Measurements from ENCODE around the gene ZNF878. TPM values are rescaled to one million over a fixed set of nuclear protein-coding genes. Genes with fewer than 3 reads are reported as not detected.

ZNF878 gene
- total RNA-seq, 1 donor from 2014 or later: 0.54 TPM

- intact Hi-C loops (cut with micrococcal nuclease): no loop called here
These were observed 17.3 kb downstream of the ZNF878 start, which contains the start of gene ZNF433 for GRCh38 chr19:12035220-12036172. Gene ZNF433, minus strand, starts transcription at chr19:12035679. Its CDS starts 140 bp downstream, at chr19:12035539.

GRCh38 chr19:12034620-12035019 lies 18.1 kb downstream of the ZNF878 start:
- intact Hi-C loops (cut with micrococcal nuclease): no loop called here

- intact Hi-C loops (cut with micrococcal nuclease): no loop called here
These were observed 18.6 kb downstream of the ZNF878 start for GRCh38 chr19:12034198-12034597.

GRCh38 chr19:12015753-12016116 lies 37.0 kb downstream of the ZNF878 start:
- intact Hi-C loops (cut with micrococcal nuclease): no loop called here

GRCh38 chr19:12015015-12015752 lies 37.6 kb downstream of the ZNF878 start:
- intact Hi-C loops (cut with micrococcal nuclease): no loop called here

- intact Hi-C loops (cut with micrococcal nuclease): no loop called here
These were observed 52.4 kb downstream of the ZNF878 start for GRCh38 chr19:12000152-12000981.

- intact Hi-C loops (cut with micrococcal nuclease): no loop called here
These were observed 57.6 kb downstream of the ZNF878 start for GRCh38 chr19:11995174-11995573.

Other genes with a start within 250 kb of the ZNF878 start
- 11.4 and 11.9 TPM in 2 replicates for gene ZNF440, start 238.7 kb downstream of the ZNF878 start, total RNA-seq
- gene ZNF439, start 204.2 kb downstream of the ZNF878 start, total RNA-seq: 6.1 and 7.4 TPM in 2 replicates
- 0.98 and 1.3 TPM in 2 replicates for gene ZNF69, start 165.2 kb downstream of the ZNF878 start, total RNA-seq
- gene ZNF700, start 127.9 kb downstream of the ZNF878 start, total RNA-seq: 15.8 and 16.4 TPM in 2 replicates
- 1.1 and 1.7 TPM in 2 replicates for gene ZNF763, start 87.9 kb downstream of the ZNF878 start, total RNA-seq
- 0.29 and 0.46 TPM in 2 replicates for gene ZNF433, start 17.3 kb downstream of the ZNF878 start, total RNA-seq
- 0.54 and 0.78 TPM in 2 replicates for gene ZNF844, start 11.8 kb upstream of the ZNF878 start, total RNA-seq
- 1.2 and 4.5 TPM in 2 replicates for gene ZNF20, start 87.4 kb upstream of the ZNF878 start, total RNA-seq
- 3.1 and 4.0 TPM in 2 replicates for gene ZNF625, start 103.8 kb upstream of the ZNF878 start, total RNA-seq
- 13.1 and 17.5 TPM in 2 replicates for gene ZNF136, start 110.1 kb upstream of the ZNF878 start, total RNA-seq
- 13.9 and 14.0 TPM in 2 replicates for gene ZNF44, start 241.9 kb upstream of the ZNF878 start, total RNA-seq